HL-60/S4 treated with phorbol 12-myristate 13-acetate at 8.2 ng/mL for 4 days and 3 days (cell line): Measurements from ENCODE around the gene RAPGEF1.

Experiments used
- in situ Hi-C: fragments of 300-500 bp; cut with MboI; formaldehyde crosslinking; loops from 2 replicates; pipeline ENCODE4 v1.15.0; 2022; ENCODE audit warnings: low sequenced_read_pairs

RAPGEF1 gene

GRCh38 chr9:131708226-131709002 is 31.5 kb downstream of the RAPGEF1 start:
- in situ Hi-C loops: no loop called here

- in situ Hi-C loops: no loop called here
Observed at GRCh38 chr9:131707733-131708157, 32.1 kb downstream of the RAPGEF1 start.

GRCh38 chr9:131707050-131707449 is 32.8 kb downstream of the RAPGEF1 start:
- in situ Hi-C loops: no loop called here

DNA sequence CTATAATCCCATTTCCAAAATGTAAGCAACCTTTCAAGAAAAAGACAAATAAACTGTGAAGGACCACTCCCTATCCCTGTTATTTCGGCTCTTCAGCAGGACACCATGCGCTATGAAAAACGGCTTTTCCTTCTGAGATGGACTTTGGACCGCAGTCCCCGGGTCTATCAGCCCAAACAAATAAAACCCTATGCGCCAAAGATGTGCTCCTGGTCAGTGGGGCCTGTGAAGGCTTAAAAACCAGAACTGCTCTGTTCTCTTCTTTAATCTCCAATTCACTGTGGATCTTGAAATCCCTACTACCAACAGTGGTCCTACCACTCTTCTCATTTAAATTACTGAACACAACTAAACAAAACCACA is 33.3 kb downstream of the RAPGEF1 start:
- in situ Hi-C loops: no loop called here

DNA sequence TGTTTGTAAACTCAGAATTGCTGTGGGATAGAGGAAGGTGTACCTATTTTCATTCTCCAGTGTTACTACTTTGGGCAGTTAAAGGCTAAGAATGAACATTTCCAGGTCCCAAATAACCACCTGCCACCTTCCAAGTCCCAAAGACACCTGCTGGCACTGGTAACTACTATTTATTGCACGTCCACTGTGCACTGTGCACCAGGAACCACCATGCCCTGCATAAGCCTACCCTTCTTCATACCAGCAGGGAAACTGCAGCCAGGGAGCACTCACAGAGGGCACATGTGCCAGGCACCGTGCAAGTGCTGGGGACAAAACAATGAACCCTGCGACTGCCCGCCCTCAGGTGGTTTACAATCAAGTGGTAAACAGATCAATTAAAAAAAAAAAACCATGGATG is 34.9 kb downstream of the RAPGEF1 start:
- in situ Hi-C loops: no loop called here

DNA sequence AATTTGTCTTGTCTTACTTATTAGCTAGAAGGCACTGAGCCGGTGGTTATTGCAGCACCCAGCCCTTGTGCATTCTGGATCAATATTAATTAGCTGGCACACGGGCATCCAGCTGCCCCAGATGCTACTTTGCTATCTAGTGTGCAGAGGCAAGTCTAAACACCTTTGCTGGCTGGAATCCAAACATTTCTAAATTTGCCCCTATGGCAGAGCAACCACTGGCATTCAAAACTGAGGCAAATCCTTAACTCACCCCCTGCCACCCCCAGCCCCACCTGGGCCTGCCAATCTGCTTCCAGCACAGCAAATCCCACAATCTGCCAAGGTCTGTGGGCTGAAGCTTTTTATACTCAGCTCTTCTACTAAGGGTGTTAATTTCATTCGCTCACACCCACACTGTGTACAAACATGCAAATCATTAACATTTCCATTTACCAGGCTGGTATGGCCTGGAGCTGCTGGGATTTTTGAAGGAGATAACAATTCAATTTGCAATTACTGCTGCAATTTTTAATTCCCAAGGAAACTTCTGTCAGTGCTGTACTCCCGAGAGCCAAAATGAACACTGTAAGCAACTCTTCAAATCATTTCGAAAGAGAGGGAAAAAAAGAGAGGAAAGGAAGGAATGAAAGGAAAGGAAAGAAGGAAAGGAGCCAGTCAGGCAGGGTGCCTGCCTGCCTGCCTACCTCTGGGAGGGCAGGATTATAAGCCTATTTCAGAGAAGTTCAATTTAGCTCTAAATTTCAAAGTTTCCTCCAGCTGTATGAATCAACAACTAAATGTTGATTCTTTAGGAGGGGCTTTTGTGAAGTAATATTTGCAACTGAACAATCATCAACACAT is 35.5 kb downstream of the RAPGEF1 start:
- in situ Hi-C loops: no loop called here

- in situ Hi-C loops: no loop called here
Observed at GRCh38 chr9:131703697-131704096, 36.2 kb downstream of the RAPGEF1 start.

- in situ Hi-C loops: no loop called here
Observed at GRCh38 chr9:131702911-131703310, 37.0 kb downstream of the RAPGEF1 start.

DNA sequence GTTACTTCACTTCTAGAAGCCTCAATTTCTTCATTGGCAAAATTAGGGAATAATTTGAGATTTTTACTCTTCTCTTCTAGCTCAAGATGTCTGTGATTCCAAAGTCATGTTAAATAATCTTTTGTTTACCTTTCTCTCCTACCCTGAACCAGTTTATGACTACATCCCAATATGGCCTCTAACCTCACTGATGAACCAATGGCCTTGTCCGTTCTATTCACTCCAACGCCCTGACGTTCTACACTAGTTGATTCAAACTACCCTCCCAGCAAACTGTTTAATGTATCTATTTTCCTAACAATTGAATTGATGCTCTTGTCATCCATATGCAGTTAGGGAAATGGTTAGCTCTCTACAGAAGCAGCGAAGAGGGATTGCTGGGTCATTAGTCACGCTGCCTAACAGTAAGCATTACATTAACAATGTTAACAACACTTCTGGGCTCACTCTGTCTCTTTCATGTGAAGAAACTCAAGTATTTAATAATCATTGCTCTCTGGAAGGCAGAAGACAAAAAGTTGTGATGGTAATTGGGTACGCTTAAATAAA is 38.0 kb downstream of the RAPGEF1 start:
- in situ Hi-C loops: no loop called here

DNA sequence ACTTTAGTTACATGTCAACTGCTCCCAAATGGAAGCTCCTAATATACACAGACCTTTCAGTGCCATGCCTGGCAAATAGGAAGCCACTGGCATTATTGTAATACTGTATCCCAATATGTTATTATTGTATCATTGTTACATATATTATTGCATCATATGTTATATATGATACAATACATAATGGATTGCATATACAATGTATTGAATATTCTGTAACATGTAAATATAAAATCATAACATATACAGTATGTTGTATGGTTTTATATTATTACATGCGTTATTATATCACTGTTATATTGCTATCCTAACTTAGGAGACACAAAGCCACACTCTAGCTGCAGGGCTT is 38.5 kb downstream of the RAPGEF1 start:
- in situ Hi-C loops: no loop called here

DNA sequence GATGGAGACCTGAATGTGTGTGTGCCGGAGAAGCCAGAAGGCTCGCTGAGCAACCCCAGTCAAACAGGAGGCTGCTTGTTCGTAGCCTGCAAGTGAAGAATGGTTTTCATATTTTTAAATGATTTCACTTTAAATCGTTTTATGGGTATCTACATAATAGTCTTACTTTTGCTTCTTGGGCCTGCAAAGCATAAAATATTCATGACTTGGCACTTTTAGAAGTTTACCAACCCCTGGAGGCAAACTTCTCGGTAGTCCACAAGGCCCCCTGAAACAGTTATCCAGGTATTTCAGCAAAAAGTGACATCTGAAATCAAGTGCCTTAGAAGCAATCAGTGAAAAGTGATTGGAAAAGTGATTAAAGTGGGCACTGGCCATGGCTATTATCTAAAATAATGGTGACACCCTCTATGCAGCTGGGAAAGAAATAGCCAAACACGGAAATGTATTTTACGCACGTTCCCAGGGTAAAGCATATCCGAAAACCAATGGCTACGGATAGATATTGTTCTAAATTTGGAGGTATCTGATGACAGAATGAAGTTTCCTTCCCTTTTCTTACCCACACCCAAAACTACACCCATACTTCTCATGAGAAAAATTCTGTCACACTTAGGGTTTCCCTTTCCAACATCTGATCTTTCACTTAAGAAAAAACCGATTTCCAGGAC is 39.0 kb downstream of the RAPGEF1 start:
- in situ Hi-C loops: no loop called here

DNA sequence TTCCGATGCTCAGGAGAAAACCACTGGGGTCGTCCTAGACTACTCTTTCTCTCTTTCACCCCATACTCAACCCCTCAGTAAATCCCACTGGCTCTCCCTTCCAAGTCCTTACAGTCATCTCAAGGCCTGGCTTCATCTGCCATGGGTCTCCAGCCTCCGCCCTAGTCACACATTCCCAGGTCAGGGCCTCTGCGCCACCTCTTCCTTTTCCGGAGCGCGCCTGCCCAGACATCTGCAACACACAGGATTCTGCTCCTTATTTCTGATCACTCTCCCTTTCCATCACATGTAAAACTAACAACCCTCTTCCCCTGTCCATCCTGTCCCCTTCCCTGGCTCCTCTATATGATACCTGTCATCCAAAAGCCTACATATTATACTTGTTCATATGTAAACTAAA is 39.8 kb downstream of the RAPGEF1 start:
- in situ Hi-C loops: no loop called here

- in situ Hi-C loops: no loop called here
Observed at GRCh38 chr9:131698618-131698985, 41.3 kb downstream of the RAPGEF1 start.

DNA sequence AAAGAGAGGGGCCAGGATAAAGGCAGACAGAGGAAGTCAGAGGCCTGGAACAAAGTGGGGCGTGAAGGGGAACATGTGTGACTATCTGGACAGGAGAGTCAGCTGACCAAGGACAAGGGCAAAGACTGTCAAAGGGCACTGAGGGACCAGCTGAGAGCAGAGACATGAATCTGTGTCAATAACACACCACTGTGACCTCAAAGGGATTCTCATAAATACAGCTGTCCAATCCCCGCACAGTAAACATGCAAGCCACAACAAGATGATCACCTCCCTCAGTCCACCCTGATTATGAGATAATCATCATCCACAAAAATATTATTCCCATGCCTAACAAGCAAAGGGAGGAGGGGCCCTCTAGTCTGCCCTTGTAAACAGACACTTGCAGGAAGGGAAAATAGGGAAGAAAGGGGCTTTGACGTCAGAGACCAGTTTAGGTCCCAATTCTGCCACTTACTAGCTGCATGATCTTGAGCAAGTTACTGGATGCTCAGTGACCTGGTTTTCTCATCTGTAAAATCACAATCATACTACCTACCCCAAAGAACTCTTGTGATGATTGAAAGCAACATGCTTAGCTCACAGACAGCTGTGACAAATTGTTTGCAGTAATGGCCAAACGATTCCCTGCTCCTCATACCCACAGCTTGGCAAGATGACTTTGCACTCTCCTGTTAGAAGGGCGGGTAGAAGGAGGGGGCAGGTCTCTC is 41.8 kb downstream of the RAPGEF1 start:
- in situ Hi-C loops: no loop called here

- in situ Hi-C loops: no loop called here
Observed at GRCh38 chr9:131697097-131697496, 42.8 kb downstream of the RAPGEF1 start.

GRCh38 chr9:131695836-131696460 is 43.9 kb downstream of the RAPGEF1 start:
- in situ Hi-C loops: no loop called here

GRCh38 chr9:131695366-131695765 is 44.5 kb downstream of the RAPGEF1 start:
- in situ Hi-C loops: no loop called here

DNA sequence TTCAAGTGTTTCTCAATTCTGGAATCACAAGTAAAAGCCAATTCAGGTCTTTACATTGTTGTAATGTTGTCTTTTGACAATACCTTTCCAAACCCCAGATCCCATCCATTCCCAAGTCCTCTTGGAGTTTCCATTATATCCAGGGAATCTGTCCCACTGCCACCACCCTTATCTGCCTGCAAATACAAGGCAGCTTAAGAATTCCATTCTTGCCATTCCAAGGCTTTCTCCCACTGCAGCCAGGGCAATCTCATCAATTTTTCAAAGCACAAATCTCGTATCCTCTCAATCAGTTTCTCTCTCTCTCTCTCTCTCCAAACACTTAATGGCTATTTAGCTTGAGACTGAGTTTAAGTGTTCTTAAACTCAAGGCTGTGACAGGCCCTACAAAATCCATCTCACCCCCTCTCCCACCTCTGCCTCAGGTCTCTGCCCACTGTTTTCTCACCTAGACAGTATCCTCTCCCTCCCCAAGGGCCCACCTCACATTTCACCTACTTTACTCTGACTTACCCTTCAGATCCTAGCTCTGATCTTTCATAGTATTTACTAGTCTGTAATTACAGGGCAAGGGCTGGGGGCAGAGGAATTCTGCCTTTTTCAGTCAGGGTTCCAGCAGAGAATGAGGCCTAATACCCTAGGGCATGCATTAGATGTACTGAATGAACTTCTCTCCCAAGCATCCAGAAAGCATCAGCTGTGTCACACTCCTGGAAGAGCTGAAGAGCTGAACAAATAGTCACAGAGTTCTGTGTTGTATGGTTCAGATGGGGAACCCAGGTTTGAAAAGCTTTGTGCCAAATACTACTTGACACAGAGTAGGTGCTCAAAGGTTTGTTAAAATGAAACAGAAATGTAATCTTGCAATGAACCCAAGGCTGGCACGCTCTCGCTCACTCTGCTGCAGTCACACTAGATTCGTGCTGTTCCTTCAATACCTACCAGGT is 46.0 kb downstream of the RAPGEF1 start:
- in situ Hi-C loops: no loop called here
